PFSK-1 (cell line): ENCODE measurements around the gene DMAC2.

ENCODE experiments used
- FOXP2 ChIP-seq: optimal IDR thresholded peaks from 2 replicates; pipeline ENCODE3; 2011; ENCODE audit warnings: borderline replicate concordance, control low read depth, inconsistent platforms; ENCODE audit not compliant: insufficient read depth; ENCODE audit errors: extremely low read length, extremely low read depth
- POLR2AphosphoS5 ChIP-seq: IDR thresholded peaks from 2 replicates; pipeline ENCODE4 v1.6.1; 2012; ENCODE audit warnings: low read depth, mild to moderate bottlenecking, control low read depth, low read length, moderate library complexity
- REST ChIP-seq, 2 experiments: IDR thresholded peaks; 2 replicates each; pipeline versions ENCODE4 v1.6.1 to v1.8.0; 2011 to 2012; ENCODE audit warnings: low read depth in 2 of 2, low read length in 2 of 2, control low read depth in 1 of 2, inconsistent platforms in 1 of 2, mild to moderate bottlenecking in 1 of 2, moderate library complexity in 1 of 2; ENCODE audit not compliant: insufficient read depth in 1 of 2
- SIN3A ChIP-seq: IDR thresholded peaks from 2 replicates; pipeline ENCODE4 v1.6.1; 2012; ENCODE audit warnings: mild to moderate bottlenecking, low read length, moderate library complexity, borderline replicate concordance; ENCODE audit not compliant: insufficient read depth
- TAF1 ChIP-seq: IDR thresholded peaks from 2 replicates; pipeline ENCODE4 v1.6.1; 2012; ENCODE audit warnings: low read length, control low read depth, borderline replicate concordance; ENCODE audit not compliant: insufficient read depth

- TF ChIP-seq TAF1 (no peak), FOXP2 (no peak), POLR2AphosphoS5 (no peak; the same call in 1 of the 2 replicates), REST (IDR thresholded peaks at IDR 0.05; ENCODE audit: insufficient read depth in 1 of 2, low read depth in 2 of 2, low read length in 2 of 2) (no peak), SIN3A (no peak)
Measured at GRCh38 chr19:41431426-41432386, 8.0 kb downstream of the DMAC2 start.
